Umbilical cord (tissue), 2 donors: ENCODE data around the gene BHLHA15. TPM values are rescaled to one million over a fixed set of nuclear protein-coding genes. Genes with fewer than 3 reads are reported as not detected.

Source experiments
- DNase-seq: peaks from one replicate; pipeline ENCODE4 v3.0.0-alpha.2; 2015; ENCODE audit warnings: low spot score
- total RNA-seq: library from RNA; depleted of rRNA; stranded (reverse); fragments of >200 nt; gene quantifications from one replicate; pipeline ENCODE4 v1.2.3, GENCODE V29; 2014; ENCODE audit warnings: low replicate concordance; ENCODE audit not compliant: insufficient read depth

BHLHA15 gene
- not detected for total RNA-seq

GRCh38 chr7:98211221-98211675 is at the start of gene BHLHA15:
BHLHA15 (plus strand) TSS chr7:98211439; CDS start chr7:98212310, 871 bp downstream.
- no peak for DNase-seq

DNA sequence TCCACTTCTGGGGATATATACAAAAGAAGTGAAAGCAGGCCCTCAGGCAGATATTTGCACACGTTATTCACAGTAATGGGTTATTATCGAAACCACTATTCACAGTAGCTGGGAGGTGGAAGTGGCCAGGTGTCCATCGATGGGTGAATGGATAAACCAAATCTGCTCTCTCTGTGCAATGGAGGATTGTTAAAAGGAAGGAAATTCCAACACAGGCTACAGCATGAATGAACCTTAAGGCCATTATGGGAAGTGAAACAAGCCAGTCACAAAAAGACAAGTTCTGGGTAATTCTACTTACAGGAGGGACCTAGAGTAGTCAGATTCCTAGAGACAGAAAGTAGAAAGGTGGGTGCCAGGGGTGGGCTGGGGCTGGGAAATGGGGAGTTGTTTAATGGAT is 48.5 kb upstream of the BHLHA15 start:
- no peak for DNase-seq

- DNase-seq: no peak
Measured at GRCh38 chr7:98163269-98163668, 48.0 kb upstream of the BHLHA15 start.

GRCh38 chr7:98163704-98164494 is 47.3 kb upstream of the BHLHA15 start:
- DNase-seq: peak; percentile 20

- DNase-seq: peak; percentile 5
Measured at GRCh38 chr7:98165827-98166667, 45.2 kb upstream of the BHLHA15 start.

DNA sequence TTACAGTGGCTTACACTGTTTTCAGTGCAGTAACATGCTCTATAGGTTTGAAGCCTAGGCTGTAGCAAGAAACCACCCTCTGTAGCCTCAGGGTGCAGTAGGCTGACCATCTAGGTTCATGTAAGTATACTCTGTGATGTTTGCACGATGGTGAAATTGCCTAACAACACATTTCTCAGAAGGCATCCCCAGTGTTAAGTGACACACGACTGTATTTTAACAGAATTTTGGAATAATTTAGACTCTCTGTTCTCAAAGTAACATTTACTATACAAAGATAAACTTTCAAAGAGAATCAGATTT is 44.6 kb upstream of the BHLHA15 start:
- DNase-seq: no peak

DNA sequence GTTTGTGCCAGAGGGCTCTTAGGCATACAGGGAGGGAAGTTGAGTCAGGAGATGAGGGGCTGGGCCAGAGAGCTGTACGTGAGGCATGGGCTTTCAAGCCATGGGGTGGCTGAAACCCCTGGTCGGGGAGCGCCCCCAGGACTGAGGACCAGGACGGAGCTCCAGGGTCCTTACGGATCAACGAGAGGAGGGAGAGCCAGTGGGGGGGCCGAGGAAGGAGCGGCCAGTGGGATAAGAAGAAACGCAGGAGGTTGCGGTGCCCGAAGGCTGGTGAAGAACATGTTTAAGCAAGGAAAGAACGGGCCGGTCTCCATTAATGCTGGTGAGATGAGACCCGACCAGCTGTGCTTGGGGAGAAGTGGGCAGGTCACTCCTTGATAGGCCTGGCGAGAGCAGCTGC is 43.6 kb upstream of the BHLHA15 start:
- no peak for DNase-seq

DNA sequence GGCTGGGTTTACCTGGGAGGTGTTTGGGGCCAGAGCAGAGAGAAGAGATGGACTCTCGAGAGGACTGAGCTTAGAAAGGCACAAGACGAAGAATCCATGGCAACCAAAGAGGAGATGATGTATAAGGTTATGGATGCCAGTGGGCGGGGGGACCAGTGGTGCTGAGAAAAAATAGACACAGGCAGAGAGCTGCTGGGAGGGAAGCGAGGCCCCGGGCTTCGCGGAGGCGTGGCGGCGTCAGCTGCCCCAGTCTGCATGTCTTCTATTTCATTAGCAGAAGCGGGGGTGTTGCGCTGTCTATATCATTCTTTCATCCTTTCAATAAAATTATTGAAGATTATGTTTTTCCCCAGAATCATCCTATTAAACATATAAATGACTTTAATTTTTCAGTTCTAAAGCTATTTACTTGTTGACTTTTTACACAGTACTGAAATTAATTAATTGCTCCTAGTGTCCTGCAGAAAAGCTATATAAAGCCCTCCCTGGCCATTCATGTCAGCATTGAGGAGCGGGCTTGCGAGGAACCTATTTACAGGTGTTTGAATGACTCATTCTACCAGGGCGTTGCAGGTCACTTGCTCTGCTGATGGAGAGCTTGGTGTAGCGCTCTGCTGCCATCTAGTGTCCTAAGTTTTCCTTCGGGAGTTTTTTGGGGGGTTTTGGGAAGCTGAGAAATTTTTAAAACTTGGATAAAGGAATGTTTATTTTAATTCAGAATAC is 42.9 kb upstream of the BHLHA15 start:
- peak; percentile 56 for DNase-seq

DNA sequence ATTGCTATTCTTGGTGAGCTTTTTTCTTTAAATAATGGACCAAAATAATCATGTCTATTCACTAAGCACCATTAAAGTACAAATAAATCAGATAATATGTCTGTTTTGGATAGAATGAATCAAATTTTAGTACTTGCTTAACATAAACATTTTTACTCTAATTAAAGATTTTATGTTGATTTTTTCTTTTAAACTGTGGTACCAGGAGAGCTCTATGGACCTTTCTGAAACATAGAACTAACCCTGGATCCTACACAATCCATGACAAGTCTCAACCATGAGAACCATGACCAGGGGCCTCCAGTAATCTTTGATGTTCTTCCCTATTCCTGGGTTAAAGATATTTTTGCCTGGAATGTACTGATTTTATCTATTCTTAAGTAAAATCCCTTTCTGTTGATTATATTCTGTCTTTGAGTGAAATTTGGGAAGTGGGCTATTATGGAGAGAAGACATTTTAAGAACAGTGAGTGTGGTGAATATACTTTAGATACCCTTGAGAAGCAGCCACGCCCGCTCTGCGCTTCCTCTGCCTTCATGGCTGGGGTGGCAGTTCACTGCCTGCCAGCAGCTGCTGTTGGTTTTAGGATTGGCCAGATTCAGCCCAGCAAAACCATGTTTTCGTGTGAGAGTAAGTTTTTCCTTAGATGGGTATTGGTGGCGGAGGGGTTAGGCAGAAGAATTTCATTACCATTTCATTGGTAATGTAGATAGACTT is 42.2 kb upstream of the BHLHA15 start:
- DNase-seq: no peak

DNA sequence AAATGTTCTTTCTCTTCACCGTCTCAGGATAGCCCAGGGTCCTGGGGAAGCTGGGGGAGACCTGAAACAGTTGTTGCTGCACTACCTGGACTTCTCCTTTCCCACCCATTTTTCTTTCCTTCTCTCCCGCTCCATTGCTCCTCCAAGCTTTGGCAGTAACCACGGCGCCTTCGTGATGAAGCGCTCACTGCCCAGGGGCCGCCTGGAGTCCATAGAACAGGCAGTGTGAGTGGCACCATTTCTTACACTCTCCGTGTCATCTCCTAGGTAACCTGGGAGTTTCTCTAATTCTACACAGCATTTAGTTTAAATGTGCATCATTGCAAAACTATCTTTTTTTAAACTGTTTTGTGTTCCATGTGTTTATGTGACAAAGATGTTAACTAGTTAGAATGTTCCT is 40.3 kb upstream of the BHLHA15 start:
- DNase-seq: no peak

- no peak for DNase-seq
Measured at GRCh38 chr7:98171449-98171848, 39.8 kb upstream of the BHLHA15 start.

- DNase-seq: no peak
Measured at GRCh38 chr7:98174334-98175259, 36.6 kb upstream of the BHLHA15 start.

GRCh38 chr7:98175260-98175940 is 35.8 kb upstream of the BHLHA15 start:
- DNase-seq: no peak

GRCh38 chr7:98177553-98177952 is 33.7 kb upstream of the BHLHA15 start:
- no peak for DNase-seq

DNA sequence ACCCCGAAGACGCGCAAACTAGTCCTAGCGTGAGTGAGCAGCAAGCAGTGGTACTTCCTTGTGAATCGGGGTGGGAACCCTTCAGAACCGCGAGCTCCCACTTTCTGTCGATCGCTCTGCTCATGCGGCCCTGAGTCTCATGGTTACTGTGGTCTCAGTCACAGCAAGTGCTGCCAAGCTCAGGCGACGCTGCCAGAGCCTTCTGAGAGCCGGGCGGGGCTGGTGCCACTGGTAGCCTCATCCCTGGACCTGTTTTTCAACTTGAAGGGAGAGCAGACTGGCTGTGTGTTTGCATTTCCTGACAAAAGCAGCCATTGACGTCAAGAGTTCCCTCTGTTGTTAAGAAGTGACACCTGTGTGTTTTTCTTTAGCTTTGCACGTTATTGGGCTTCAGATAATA is 32.9 kb upstream of the BHLHA15 start:
- peak; percentile 14 for DNase-seq

GRCh38 chr7:98178762-98179490 is 32.3 kb upstream of the BHLHA15 start:
- DNase-seq: no peak

DNA sequence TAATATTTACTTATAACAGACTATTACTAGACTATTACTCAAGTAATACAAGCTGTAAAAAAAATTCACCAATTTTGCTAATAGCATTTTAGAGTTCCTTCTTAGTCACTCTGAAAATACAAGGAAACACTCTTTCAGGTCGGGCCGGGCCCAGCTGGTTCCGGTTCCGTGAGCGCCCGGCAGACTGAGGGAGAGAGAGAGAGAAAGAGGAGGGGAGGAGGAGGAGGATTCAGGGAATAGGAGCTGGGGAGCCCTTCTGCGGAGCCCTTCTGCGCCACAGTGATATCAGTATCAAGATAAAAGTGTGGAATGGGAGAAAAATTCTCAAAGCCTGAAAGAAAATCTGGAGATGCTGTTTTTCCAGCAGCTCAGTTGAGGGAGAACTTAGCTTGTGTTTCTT is 30.5 kb upstream of the BHLHA15 start:
- DNase-seq: no peak

GRCh38 chr7:98185101-98185500 is 26.1 kb upstream of the BHLHA15 start:
- DNase-seq: no peak
